Activated T-cell treated with anti-CD3 and anti-CD28 coated beads for 4 hours (primary cell): ENCODE measurements around the gene RTL1.

Experiments
- DNase-seq: peaks from one replicate; pipeline ENCODE4 v3.0.0-alpha.2; 2020

The RTL1 gene

DNA sequence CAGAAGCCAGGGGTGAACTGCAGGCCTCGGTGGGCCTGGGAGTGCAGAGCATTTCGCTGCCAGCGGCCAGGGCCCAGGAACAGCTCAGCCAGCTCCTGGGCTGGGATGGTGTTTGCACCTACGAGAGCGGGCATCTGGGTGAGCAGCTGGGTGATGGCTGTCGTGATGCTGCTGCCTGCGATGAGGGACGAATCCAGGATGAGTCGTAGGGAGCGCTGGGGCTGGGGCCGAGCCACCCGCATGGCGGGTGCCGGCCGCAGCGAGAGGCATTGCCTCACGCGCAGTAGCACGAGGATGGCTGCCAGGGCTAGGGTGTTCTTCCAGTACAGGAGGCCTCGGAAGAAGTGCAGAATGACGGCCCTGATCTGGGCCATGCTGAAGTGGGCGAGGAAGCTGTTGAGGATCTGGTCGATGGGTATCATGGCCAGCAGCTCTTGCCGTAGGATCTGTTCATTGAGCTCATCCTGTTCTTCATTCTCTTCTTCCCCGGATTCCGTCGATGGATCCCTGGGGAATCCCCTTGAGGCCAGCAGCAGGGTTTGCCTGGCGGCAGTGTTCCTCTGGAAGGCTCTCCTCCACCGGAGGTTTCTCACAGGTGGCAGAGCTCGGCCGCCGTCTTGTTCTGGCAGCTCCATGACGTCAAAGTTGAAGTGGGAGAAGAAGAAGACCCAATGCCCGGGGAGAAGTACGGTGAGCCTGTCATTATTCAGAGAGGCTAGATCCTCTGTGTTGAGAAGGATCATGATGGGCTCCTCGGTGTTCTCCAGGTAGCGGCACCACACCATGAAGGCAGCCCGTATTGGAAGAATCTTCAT, 22.1 kb downstream of the RTL1 start:
- DNase-seq, result no peak

DNA sequence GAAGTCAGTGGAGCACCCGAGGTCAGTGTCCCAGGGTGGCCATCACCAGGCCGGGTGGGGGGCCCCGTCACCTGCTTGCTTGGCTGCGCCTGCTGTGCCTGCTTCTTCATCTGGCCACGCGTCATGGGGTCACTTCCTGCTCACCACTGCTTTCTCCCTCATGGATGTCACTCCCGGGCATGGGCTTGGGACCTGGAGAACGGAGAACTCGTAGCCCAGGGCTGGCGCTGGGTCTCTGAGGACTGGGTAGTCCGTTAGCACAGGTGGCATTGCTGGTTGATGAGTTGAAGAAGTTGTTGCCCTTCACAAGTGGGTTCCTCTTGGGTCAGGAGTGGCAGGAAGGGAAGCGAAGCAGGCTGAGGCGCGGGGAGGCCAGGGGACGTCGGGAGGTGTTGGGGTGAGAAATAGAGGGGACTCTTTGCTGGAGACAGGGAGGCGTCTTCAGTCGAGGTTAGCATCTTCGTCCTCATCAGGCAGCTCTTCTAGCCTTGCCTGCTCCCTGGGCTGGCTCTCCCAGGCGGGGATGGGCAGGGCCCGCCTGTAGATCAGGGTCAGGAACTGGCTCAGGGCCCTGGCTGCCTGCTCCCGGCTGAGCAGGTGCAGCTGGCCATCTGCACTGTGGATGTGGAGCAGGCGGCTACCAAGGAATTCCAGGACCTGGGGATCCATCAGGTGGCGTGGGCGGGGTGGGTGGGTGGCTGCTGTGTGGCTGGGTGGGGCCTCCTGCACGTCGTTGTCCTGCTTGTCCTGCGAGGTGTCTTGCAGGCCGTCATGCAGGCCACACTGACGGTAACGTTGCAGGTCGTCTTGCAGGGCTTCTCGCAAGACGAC, 23.0 kb downstream of the RTL1 start:
- no peak for DNase-seq

DNA sequence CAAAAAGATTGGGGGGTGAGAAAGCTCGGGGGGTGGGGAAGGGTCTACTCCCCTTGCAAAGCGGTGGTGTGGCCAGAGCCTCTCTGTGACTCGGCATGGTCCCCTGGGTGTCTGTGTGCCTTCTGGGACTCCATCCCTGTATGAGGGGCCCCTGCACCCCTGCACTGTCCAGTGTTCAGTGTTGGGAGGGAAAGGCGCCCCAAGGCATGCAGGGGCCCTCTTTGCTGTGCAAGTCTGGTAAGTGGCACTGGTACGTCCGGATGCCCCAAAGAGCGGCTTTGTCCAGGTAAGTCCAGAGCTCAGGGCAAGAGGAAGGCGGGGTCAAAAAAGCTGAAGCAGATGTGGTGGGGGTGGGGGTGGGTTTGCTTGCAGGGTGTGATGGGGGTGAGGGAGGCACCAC, 23.7 kb downstream of the RTL1 start:
- DNase-seq, result no peak

DNA sequence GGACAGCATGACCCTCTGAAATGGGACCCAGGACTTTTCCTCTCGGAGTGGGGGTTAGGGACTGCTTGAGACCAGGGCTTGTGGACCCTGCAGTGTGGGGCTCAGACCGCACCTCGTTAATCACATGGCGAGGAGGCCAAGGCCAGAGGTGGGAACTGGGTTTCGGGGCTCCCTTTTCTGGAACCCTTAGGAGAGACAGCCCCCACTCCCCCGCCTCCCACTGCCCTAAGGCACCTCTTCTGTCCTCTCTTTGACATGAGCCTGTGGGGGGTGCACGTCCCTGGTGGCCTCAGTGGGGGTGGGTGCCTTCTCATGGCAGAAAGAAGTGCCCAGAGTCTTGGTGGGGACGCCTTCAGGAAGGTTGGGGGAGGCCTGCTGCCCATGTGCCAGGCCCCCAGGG, 24.3 kb downstream of the RTL1 start:
- no peak for DNase-seq

DNA sequence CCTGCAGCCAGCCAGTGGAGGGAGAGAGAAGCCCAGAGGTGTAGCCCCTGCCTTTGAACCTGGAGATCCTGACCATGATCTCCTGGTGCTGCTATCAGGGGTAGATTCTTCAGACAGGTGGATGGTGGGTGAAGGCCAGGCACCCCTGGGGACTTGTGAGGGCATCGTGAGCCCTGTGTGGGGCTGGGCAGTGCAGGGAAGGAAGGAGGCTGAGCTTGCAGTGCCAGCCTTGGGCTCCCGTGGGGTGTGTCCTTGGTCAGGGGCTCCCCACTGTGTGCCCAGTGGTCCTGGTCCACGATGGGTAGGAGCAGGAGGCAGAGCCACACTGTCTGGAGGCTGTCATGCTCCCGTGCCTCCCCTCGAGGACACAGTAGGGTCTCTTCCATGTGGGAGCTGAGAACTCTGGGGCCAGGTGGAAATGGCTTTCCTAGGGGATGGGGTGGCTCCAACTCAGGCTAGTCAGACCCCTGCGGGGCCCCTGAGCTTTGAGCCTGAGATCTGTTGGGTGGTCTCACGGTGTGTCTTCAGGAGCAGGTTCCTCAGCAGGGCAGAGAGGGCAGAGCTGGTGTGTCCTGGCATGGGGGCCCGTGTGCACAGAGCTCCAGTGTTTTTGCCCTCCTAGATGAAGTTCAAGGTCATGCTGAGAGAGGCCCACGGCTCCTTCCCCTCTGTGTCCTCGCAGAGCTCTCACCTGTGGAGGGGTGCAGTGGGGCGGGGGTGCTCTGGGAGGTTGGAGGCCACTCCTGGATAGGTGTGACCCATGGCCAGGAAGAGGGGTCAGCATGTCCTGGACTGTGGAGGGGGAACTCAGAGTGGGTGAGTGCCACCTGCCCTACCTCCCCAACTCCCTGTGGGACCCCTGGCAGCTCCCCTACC, 25.0 kb downstream of the RTL1 start:
- DNase-seq, result no peak

DNA sequence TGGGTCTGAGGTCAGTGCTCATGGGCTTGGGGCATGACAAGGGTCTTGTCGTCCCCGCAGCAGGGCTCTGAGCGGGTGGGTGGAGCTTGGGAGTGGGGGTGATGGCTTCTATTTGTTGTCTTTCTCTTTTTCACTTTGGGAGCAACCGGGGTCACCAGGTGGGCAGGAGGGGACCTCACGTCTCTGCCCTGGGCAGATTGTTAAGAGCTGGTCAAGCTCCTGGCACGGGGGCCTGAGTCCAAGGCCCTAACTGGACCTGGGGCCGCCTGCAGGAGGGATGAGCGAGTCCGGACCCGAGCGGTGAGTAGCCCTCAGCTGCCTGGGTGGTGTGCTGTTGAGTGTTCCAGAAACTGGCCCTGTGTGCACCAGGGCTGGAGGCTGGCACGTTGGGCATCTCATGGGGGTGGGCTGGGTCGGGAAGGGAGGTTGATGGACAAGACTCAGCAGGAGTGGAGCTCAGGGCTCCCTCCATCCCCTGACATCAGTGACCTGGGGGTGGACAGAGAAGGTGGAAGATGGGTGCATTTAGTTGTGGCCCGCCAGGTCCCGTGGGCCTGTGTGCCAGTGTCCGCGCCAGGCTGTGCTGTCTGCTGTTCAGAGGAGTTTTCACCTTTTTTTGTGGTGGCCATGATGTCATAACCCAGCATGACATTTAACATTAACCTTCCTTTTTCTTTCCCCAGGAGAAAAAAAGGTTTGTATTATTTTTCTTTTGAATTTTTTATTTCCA, 27.5 kb downstream of the RTL1 start:
- DNase-seq, result no peak

DNA sequence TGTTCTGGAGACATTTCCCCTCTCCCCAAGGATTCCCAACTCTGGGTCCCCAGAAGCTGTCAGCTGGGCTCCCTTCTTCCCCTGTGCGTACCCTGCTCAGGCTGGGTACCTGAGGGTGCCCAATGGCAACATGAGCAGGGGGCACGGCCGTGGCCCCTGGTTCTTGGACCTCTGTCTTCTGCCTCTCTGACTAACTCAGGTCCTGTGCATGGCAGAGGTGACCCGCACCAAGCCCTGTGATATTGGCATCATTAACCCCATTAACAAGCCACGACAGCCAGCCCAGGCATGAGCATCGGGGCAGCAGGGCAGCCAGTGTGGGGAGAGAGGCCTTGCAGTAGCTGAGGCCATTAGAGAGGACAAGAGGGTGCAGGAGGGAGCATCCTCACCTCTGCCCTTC, 28.4 kb downstream of the RTL1 start:
- DNase-seq, result no peak

DNA sequence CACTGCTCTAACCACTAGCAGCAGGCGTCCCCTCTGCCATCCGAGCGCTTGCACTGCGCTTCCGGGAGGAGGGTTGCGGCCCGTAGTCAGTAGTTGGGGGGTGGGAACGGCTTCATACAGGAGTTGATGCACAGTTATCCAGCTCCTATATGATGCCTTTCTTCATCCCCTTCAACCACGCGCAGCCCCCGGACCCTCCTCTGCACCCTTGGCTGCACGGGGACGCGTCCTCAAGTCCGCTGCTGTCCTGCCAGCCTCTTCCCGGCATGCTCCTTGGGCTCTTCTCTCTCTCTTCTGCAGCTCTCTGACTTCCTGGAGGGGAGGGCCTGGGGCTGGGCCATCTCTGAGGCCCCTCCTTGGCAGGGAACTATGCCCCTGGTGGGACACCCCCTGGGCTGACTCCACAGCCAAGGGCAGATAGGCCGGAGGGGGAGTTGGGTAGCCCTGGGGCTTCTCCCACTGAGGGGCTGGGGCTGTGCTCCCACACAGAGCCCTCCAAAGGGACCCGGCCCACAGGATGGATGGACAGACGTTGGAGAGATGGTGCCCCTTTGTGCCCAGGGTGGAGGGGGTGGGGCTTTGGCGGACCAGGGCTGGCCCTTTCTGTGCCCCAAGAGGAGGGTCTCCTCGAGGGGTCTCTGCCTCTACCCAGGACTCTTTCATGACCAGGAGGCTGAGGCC, 29.0 kb downstream of the RTL1 start:
- DNase-seq, result no peak

DNA sequence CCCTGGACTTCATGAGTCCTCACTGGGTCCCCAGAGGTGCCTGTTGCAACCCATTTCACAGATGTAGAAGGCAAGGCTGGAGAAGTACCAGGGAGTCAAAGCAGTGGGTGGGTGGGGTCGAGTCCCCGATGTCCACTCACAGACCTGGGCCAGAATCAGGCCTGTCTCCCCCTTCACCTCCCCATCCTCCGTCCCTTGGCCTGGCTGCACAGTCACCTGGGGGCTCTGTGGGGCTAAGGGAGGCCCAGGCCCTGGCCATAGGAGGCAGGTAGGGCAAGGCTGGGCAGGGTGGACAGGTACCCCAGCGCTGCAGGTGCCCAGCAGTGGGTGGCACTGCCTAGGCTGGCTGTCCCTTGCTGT, 29.5 kb downstream of the RTL1 start:
- no peak for DNase-seq

DNA sequence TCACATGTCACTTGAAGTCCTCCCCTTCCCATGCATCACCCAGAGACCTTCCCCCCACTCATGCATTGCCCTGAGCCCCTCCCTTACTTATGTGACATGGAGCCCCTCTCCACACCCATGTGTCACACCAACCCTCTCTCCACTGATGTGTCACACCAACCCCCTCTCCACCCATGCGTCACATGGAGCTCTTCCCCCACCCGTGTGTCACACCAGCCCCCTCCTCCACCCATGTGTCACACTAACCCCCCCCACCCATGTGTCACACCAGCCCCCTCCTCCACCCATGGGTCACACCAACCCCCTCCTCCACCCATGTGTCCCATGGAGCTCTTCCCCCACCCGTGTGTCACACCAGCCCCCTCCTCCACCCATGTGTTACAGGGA, 30.4 kb downstream of the RTL1 start:
- no peak for DNase-seq

DNA sequence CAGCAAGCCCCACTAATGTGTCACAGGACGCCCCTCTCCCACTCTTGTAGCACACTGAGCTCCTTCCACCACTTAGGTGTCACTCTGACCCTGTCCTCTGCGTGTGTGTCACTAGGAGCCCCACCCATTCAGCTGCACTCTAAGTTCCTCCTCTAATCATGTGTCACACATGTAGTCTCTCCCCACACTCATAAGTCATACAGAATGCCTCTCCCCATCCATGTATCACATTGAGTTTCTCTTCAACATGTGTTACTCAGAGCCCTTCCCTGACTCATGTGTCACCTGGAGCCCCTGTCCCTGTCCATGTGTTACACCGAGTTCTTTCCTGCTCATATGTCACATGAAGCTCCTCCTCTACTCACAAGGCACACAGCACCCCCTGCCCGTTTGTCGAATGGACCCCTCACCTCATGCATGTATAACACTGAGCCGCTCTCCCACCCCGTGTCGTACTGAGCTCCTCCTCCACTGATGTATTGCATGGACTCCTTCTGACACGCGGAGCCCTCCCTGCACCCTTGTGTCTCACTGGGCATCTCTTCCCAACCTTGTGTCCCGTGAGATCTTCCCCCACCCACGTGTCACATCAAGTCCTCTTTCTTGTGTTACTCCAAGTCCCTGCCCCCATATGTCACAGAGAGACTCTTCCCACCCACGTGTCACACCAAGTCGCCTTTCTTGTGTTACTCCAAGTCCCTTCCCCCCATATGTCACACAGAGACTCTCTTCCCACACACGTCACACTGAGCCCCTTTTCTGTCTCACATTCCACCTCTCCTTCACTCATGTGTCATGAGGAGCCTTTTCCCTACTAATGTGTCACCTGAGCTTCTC, 31.0 kb downstream of the RTL1 start:
- DNase-seq, result no peak

DNA sequence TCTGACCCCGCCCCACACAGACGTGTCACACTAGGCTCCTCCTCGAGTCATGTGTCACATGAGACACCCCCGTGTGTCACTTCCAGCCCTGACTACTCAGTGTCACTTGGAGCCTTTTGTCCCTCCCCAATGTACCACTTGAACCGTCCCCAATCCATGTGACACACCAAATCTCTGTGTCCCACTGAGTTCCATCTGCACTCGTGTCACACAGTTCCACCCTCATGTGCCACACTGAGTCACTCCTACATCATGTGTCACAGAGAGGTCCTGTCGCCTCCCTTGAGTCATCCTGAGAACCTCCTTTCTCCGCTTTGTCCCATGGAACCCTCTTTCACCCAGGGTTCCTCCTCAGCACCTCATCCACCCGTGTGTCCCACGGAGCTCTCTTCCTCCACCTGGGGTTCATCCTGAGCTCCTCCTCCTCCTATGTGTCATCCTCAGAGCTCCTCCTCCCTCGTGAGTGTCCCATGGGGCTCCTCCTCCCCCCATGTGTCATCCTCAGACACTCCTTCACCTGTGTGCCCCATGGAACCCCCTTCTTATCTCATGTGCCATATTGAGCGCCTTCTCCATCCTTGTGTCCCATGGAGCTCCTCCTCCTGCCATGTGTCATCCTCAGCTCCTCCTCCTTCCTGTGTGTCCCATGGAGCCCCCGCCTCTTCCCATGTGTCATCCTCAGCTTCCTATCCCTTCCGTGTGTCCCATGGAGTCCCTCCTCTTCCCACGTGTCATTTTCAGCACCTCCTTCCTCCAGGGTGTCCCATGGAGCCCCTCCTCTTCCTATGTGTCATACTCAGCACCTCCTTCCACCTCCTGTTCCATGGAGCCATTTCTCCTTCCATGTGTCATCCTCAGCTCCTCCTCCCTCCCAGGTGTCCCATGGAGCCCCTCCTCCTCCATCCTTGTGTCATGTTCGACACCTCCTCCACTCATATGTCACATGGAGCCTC, 32.0 kb downstream of the RTL1 start:
- no peak for DNase-seq

DNA sequence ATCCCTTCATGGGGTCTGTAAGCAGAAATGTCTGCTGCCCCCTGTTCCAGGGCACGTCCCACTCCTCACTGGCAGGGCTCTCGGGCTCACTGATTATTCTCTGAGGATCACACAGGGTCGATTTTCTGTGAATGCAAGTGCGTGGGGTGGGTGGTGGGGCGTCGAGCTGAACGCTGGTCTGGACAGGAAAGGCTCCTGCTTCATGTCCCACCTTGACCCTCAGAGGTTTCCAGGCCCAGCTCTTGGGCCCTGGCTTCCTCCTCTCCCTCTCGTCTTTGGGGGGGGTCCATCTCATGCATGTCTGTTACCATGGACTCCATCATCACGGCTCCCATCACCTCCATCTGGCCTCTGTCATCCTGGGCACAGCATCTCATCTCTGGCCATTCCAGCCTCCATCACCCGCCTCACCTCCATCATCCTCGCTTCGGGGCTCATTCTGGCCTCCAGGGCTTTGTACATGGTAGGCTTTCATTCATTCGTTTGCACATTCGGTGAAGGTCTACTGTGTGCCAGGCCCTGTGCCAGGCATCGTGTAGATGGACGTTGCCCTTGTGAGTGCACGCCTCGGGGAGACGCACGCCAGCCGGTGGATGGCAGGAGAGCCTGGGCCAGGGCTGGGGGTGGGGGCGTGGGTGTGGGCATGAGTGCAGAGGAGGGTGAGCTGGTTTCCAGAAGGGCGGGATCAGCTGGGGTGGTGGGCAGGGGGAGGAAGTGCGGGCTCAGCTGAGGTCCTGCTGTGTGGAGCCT, 34.7 kb downstream of the RTL1 start:
- DNase-seq, result no peak

DNA sequence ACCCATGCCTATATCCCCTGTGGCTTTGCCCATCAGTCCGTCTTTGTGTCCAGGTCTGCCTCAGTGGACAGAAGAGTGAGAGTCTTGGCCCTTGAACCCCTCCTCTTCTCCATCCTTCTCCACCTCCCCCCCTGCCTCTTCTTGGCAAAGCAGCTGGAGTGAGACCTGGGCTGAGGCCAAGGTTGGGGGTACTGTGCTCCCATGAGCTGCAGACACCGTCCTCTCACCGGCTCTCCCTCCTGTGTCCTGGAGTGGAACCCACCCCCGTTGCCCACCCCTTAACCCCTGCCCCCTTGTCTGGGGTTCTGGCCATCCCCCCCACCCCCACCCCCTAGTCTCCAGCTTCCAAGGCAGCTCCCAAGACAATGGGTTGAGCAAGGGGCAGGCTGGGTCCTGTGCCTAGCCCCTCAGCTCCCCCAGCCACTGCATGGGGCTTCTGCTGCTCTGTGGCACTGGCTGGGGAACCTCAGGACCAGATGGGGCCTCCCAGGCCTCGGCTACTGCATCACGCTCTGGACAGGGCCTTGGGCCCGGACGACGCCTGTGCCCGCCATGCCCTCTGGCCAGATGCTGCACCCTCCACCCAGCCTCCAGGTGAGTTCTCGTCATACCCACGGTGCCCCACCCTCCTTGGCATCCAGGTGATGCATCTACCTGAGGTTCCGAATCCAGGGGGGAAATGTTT, 35.7 kb downstream of the RTL1 start:
- DNase-seq, result no peak

DNA sequence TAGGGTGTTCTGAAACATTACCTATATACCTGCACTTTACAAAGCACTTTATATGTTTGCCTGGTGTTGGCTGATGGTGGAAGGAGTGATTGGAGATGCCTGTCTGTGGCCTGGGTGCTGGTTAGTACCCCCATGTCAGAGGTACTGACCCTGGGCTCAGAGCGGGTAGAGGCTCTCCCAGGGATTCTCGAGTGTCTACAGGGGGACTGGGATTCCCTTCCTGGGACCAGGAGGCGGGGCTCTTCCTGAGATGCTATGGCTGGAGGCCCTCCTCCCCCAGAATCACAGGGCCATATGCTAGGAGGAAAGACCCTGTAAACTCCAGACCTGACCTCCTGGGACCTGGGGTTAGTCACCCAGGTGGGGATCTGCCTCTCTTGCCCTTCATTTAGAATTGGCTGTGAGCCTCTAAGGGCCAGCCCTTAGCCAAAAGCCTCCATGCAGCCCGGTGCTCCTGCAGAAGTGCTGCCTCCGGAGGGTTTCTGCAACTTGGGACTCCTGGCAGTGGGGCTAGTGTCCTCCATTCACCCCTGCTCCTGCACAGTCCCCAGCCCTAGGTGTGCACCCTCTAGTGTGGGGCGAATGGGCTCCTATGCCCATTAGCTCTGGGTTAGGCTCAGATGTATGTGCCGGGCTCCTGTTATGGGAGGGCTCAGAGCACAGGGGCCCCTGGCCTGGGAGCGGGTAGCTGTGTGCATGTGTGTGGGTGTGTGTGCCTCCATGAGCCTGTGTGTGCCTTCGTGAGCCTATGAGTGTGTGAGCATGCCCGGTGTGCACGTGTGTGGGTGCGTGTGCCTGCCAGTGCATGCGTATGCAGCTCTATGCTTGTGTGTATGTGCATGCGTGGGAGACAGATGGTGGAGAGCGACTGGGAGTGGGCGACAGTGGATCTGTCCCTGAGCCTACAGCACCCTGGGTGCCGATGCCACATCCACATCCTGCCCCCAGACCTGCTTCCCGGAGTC, 36.6 kb downstream of the RTL1 start:
- no peak for DNase-seq

DNA sequence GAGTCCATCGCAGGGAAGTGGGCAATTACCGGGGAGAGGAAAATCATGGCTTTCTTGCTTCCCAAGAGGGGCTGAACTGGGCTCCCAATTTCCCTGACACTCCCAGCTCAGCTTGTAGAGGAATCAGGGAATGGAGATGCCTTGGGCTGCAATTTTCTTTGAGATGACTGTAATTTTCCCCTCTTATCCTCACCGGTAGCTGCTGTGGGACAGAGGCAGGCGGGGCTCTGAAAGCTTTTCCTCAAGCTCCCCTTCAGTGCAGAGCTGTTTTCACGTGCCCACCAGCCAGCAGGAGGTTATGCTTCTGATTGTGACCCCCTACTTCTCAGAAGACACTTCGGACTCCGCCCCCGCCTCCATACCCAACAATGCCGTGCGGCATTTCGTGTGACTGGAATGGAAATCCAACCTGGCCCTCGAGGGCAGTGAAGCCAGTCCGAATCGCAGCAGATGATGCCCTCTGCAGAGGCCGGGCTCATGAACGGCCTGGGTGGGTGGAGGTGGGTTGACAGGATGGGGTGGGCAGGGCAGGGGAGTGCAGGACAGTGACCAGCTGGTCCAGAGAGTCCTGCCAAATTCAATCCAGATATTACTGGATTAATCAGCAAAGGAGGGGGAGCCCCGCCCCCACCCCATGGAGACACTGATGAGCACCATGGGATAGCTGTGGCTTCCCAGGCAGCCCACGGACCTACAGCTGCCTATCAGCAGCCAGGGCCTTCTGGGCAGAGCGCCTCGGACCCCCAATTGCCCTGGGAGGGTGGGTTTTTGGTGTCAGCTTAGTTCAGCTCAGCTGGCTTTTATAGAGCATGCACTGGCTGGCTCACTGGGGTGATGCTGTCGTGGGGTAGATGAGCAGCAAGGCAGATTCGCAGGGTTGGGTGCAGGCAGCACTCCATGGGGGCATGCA, 37.6 kb downstream of the RTL1 start:
- DNase-seq, result no peak
